Lung (tissue), 12 donors: ENCODE measurements around the gene TRIM66. TPM values are rescaled to one million over a fixed set of nuclear protein-coding genes. Genes with fewer than 3 reads are reported as not detected.

Experiments
- ATAC-seq: fragments of 200-7000 bp; cut with Tn5 transposase; one replicate; pipeline ENCODE4 v1.9.1; 2020; ENCODE audit warnings: moderate number of reproducible peaks; ENCODE audit not compliant: insufficient read depth, low FRiP score
- DNase-seq, 3 donors: peaks; one replicate each; pipeline ENCODE4 v3.0.0-alpha.2; 2013 to 2017
- H3K27ac ChIP-seq, 2 donors: one replicate each; pipeline ENCODE4 v1.5.1; 2013; ENCODE audit warnings: mild to moderate bottlenecking in 2 of 2, moderate library complexity in 2 of 2, control low read depth in 1 of 2, inconsistent platforms in 1 of 2, low read depth in 1 of 2, low read length in 1 of 2
- H3K27me3 ChIP-seq, 3 donors: one replicate each; pipeline ENCODE4 v1.5.1; 2013; ENCODE audit warnings: low read length in 2 of 3; ENCODE audit not compliant: control insufficient read depth in 3 of 3, insufficient read depth in 3 of 3
- H3K36me3 ChIP-seq, 4 donors: one replicate each; pipeline ENCODE4 v1.5.1; 2013; ENCODE audit warnings: low read length in 4 of 4, mild to moderate bottlenecking in 1 of 4, moderate library complexity in 1 of 4; ENCODE audit not compliant: control insufficient read depth in 4 of 4, insufficient read depth in 4 of 4
- H3K4me1 ChIP-seq, 5 donors: one replicate each; pipeline ENCODE4 v1.5.1; 2013; ENCODE audit warnings: low read length in 5 of 5, mild to moderate bottlenecking in 2 of 5, moderate library complexity in 1 of 5; ENCODE audit not compliant: control insufficient read depth in 5 of 5, insufficient read depth in 5 of 5
- H3K4me3 ChIP-seq: one replicate; pipeline ENCODE4 v1.5.1; 2013; ENCODE audit warnings: mild to moderate bottlenecking, control low read depth, moderate library complexity
- H3K9ac ChIP-seq, 2 donors: one replicate each; pipeline ENCODE4 v1.5.1; 2013; ENCODE audit warnings: low read length in 2 of 2, control low read depth in 1 of 2; ENCODE audit not compliant: insufficient read depth in 1 of 2
- H3K9me3 ChIP-seq, 4 donors: one replicate each; pipeline ENCODE4 v1.5.1; 2013; ENCODE audit warnings: low read length in 3 of 4, mild to moderate bottlenecking in 1 of 4, moderate library complexity in 1 of 4; ENCODE audit not compliant: control insufficient read depth in 4 of 4, insufficient read depth in 3 of 4
- CTCF ChIP-seq: IDR thresholded peaks from 2 replicates; pipeline ENCODE4 v1.5.1; 2012; ENCODE audit warnings: mild to moderate bottlenecking; ENCODE audit errors: control extremely low read depth, extremely low read depth
- WGBS, 2 donors: extraction: QIAGEN DNeasy Blood & Tissue Kit; methylation state at CpG; one replicate each; pipeline ENCODE4 v1.1.7; 2013; 5-methylcytosine and 5-hydroxymethylcytosine counted together
- polyA plus RNA-seq, 2 donors: library from polyadenylated mRNA; stranded (reverse); fragments of 200-250 nt; gene quantifications; one replicate each; pipeline ENCODE4 v1.2.1, GENCODE V29; 2013
- total RNA-seq, 2 donors: library from RNA; depleted of rRNA in 1 of 2; stranded (reverse); fragments of >200 nt in 1 of 2; gene quantifications; one replicate each; pipeline ENCODE4 v1.2.1, GENCODE V29; 2014 to 2021
- donor health status: control.
- donor health status: control.
- donor health status: Bipolar disorder and iron deficiency.
- donor health status: healthy.
- donor health status: DM: yes; HTN: yes; CAD: no.

The TRIM66 gene
- total and polyA plus RNA-seq, 4 donors = 2.0 to 23.9 (median 11.3) TPM

DNA sequence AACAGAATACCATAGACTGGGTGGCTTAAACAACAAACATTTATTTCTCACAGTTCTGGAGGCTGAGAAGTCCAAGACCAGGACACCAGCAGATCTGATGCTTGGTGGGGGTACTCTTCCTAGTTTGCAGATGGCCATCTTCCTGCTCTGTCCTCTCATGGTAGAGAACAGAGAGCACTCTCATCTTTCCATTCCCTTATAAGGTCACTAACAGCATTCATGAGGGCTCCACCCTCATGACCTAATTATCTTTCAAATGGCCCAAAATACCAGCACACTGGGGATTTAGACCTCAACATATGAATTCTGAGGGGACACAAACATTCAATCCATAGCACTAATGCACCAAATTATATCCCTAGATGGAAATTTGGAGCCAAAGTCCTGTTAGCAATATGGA, 94.5 kb downstream of the TRIM66 start:
- TF ChIP-seq CTCF = no peak
- DNase-seq (no peak), ATAC-seq (no peak)
- Histone ChIP-seq H3K9ac (no peak overlapping the region), H3K27ac (no peak overlapping the region), H3K9me3 (peaks cover 0 to 2% (median 0%) of the 10 kb centered on the region in 4 donors), H3K4me3 (no peak overlapping the region), H3K4me1 (peaks cover 0 to under 1% (median 0%) of the 10 kb centered on the region in 5 donors), H3K36me3 (no peaks in the 10 kb centered on the region), H3K27me3 (peaks cover 0 to 2% (median 0%) of the 10 kb centered on the region in 3 donors)

GRCh38 chr11:8586805-8587204, 95.7 kb downstream of the TRIM66 start:
- TF ChIP-seq CTCF = no peak
- no peak overlapping the region for H3K27ac ChIP-seq
- H3K9me3 ChIP-seq = peaks cover 0 to 2% (median 0%) of the 10 kb centered on the region in 4 donors
- DNase-seq (no peak), ATAC-seq (no peak)
- no peak overlapping the region for H3K9ac ChIP-seq
- 78 to 84% methylated on average over 2 of the region's 2 CpGs for WGBS, 2 donors
- no peaks in the 10 kb centered on the region for H3K27me3 ChIP-seq
- no peak overlapping the region for H3K4me3 ChIP-seq
- H3K4me1 ChIP-seq = no peaks in the 10 kb centered on the region
- no peaks in the 10 kb centered on the region for H3K36me3 ChIP-seq

GRCh38 chr11:8586184-8586583, 96.3 kb downstream of the TRIM66 start:
- 95 to 100% methylated on average over 1 of the region's 1 CpG for WGBS, 2 donors
- H3K36me3 ChIP-seq = no peaks in the 10 kb centered on the region
- ATAC-seq = no peak
- DNase-seq = no peak
- peaks cover 0 to 2% (median 0%) of the 10 kb centered on the region in 4 donors for H3K9me3 ChIP-seq
- H3K4me3 ChIP-seq = no peak overlapping the region
- H3K4me1 ChIP-seq = no peaks in the 10 kb centered on the region
- no peak overlapping the region for H3K27ac ChIP-seq
- no peak for TF ChIP-seq CTCF
- no peak overlapping the region for H3K9ac ChIP-seq
- no peaks in the 10 kb centered on the region for H3K27me3 ChIP-seq

- no peaks in the 10 kb centered on the region for H3K36me3 ChIP-seq
- peaks cover 0 to 2% (median 0%) of the 10 kb centered on the region in 4 donors for H3K9me3 ChIP-seq
- no peaks in the 10 kb centered on the region for H3K4me1 ChIP-seq
- no peak for DNase-seq
- ATAC-seq = no peak
- H3K4me3 ChIP-seq = no peak overlapping the region
- no peak for TF ChIP-seq CTCF
- H3K9ac ChIP-seq = no peak overlapping the region
- H3K27me3 ChIP-seq = no peaks in the 10 kb centered on the region
- WGBS, 2 donors = 61 to 66% methylated on average over 2 of the region's 2 CpGs
- H3K27ac ChIP-seq = no peak overlapping the region
These were observed 98.0 kb downstream of the TRIM66 start for GRCh38 chr11:8584511-8584910.
